Measurements from ENCODE around the gene IRX2.

DNA sequence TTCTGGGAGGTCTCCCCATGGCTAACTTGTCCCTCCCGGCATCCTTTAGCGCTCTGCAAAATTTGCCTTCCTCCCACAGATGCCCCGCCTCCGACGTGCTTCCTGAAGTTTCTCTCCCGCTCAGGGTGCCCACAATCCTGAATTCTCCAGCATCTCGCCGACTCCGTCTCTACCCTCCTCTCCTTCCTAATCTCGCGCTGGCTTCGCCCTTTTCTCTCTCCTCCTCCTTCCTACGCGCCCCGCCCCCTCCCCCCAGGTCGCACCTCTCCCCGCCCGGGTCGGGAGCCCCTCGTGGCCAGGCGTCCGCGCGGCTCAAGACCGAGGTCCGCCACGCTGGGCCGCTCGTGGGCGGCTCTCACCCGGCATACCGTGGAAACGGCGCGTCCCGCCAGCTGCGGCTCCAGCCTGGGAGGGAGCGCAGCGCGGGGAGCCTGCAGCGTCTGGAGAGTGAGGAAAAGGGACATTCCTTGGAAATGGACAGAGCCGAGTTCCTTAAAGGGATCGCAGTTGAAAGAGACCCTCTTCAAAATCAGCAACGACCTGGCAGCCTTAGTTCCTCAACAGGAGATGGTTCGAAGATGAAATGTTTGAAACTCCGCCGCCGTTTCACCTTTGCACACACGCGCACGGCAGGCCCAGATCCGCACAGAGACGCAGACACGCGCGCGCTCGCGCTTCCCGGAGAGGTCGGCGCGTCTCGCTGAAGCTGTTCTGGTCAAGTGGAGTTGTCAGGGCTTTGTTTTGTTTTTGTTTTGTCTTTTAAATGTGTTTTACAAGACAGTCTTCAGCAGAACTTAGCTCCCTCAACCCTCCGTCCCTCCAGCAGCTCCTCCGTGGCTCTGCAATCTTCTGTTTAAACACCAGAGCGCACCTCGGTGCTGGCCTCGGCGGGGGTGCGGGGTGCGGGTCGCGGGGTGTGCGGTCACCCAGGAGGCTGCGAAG lies 5.0 kb upstream of the IRX2 start:
- TF ChIP-seq, protein P1, sequence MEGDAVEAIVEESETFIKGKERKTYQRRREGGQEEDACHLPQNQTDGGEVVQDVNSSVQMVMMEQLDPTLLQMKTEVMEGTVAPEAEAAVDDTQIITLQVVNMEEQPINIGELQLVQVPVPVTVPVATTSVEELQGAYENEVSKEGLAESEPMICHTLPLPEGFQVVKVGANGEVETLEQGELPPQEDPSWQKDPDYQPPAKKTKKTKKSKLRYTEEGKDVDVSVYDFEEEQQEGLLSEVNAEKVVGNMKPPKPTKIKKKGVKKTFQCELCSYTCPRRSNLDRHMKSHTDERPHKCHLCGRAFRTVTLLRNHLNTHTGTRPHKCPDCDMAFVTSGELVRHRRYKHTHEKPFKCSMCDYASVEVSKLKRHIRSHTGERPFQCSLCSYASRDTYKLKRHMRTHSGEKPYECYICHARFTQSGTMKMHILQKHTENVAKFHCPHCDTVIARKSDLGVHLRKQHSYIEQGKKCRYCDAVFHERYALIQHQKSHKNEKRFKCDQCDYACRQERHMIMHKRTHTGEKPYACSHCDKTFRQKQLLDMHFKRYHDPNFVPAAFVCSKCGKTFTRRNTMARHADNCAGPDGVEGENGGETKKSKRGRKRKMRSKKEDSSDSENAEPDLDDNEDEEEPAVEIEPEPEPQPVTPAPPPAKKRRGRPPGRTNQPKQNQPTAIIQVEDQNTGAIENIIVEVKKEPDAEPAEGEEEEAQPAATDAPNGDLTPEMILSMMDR (IDR thresholded peaks at IDR 0.05), result no peak
- no peak for TF ChIP-seq POLR2AphosphoS5 (IDR thresholded peaks at IDR 0.05; ENCODE audit: low read depth, low read length)
